GM12891 (cell line): ENCODE measurements around the gene TTC7B. TPM values are rescaled to one million over a fixed set of nuclear protein-coding genes. Genes with fewer than 3 reads are reported as not detected.
"Not testable (repeated sequence)": the region's sequence is repeated elsewhere in the genome, so short reads cannot be mapped to it uniquely, and the experiment has no call there.

Source experiments
- DNase-seq: peaks from one replicate; pipeline ENCODE4 v3.0.0; 2011; ENCODE audit warnings: low spot score; ENCODE audit not compliant: insufficient read length
- FAIRE-seq: peaks from 2 replicates; lab custom pipeline; 2011; peaks lifted over from hg19 to GRCh38; lab: Jason Lieb, UNC
- PAX5 ChIP-seq: IDR thresholded peaks from 2 replicates; pipeline ENCODE4 v1.6.1; 2011; ENCODE audit warnings: low read length, moderate library complexity, mild to moderate bottlenecking; ENCODE audit not compliant: insufficient read depth, severe bottlenecking
- POLR2A ChIP-seq: IDR thresholded peaks from 2 replicates; pipeline ENCODE4 v1.6.1; 2011; ENCODE audit warnings: low read depth, low read length, control low read depth
- POLR2AphosphoS5 ChIP-seq: IDR thresholded peaks from 2 replicates; pipeline ENCODE4 v1.6.1; 2011; ENCODE audit warnings: low read depth, low read length, control low read depth
- POU2F2 ChIP-seq: IDR thresholded peaks from 2 replicates; pipeline ENCODE4 v1.6.1; 2011; ENCODE audit warnings: low read depth, mild to moderate bottlenecking, control low read depth, low read length, moderate library complexity
- SPI1 ChIP-seq: IDR thresholded peaks from 2 replicates; pipeline ENCODE4 v1.6.1; 2011; ENCODE audit warnings: low read depth, low read length, control low read depth
- TAF1 ChIP-seq: IDR thresholded peaks from 2 replicates; pipeline ENCODE4 v1.6.1; 2011; ENCODE audit warnings: low read depth, low read length, control low read depth
- polyA plus RNA-seq: library from polyadenylated mRNA; unstranded; fragments of >200 nt; gene quantifications from one replicate; pipeline ENCODE4 v1.2.1, GENCODE V29; 2012; ENCODE audit warnings: low read depth, missing spikeins, inconsistent platforms; ENCODE audit not compliant: missing spikeins

The TTC7B gene
- polyA plus RNA-seq: not detected

GRCh38 chr14:90815822-90816662, at the start of gene TTC7B:
Gene TTC7B, minus strand, starts transcription at chr14:90816430. Its CDS starts 135 bp downstream, at chr14:90816295.
- DNase-seq (peak; percentile 80), FAIRE-seq (no peak)
- no peak for TF ChIP-seq PAX5
- TF ChIP-seq SPI1: no peak
- TF ChIP-seq POU2F2: no peak
- TF ChIP-seq POLR2AphosphoS5: no peak
- no peak for TF ChIP-seq POLR2A
- TF ChIP-seq TAF1: no peak

- peak; percentile 60 for FAIRE-seq
Measured at GRCh38 chr14:90864741-90865140, 48.5 kb upstream of the TTC7B start.

GRCh38 chr14:90858511-90858910, 42.3 kb upstream of the TTC7B start:
- TF ChIP-seq POLR2A (no peak), POU2F2 (no peak), SPI1 (no peak), TAF1 (no peak)
- FAIRE-seq (no peak), DNase-seq (no peak)

More at GRCh38 chr14:90864741-90865140, 48.5 kb upstream of the TTC7B start:
- TF ChIP-seq TAF1 (no peak), PAX5 (no peak), POU2F2 (no peak), POLR2A (no peak), SPI1 (no peak), POLR2AphosphoS5 (no peak)
- DNase-seq: no peak

- no peak for FAIRE-seq
- no peak for DNase-seq
- TF ChIP-seq PAX5 (no peak), TAF1 (no peak), POU2F2 (no peak), POLR2AphosphoS5 (no peak), SPI1 (no peak), POLR2A (no peak)
Measured at GRCh38 chr14:90857866-90858265, 41.6 kb upstream of the TTC7B start.

GRCh38 chr14:90856115-90856514, 39.9 kb upstream of the TTC7B start:
- peak; percentile 31; the same call in 1 of the 2 replicates for TF ChIP-seq SPI1
- not testable (repeated sequence) for FAIRE-seq

GRCh38 chr14:90853116-90853515, 36.9 kb upstream of the TTC7B start:
- no peak for FAIRE-seq

More at GRCh38 chr14:90856115-90856514, 39.9 kb upstream of the TTC7B start:
- DNase-seq: not testable (repeated sequence)

GRCh38 chr14:90851327-90852036, 35.3 kb upstream of the TTC7B start:
- TF ChIP-seq TAF1: no peak
- TF ChIP-seq POLR2A: no peak
- TF ChIP-seq POU2F2: no peak
- TF ChIP-seq POLR2AphosphoS5: no peak
- TF ChIP-seq SPI1: no peak
- no peak for TF ChIP-seq PAX5
- FAIRE-seq (no peak), DNase-seq (no peak)

More at GRCh38 chr14:90853116-90853515, 36.9 kb upstream of the TTC7B start:
- DNase-seq: no peak
- TF ChIP-seq PAX5 (no peak), SPI1 (no peak), POU2F2 (no peak), TAF1 (no peak), POLR2A (no peak), POLR2AphosphoS5 (no peak)

GRCh38 chr14:90850487-90850886, 34.3 kb upstream of the TTC7B start:
- TF ChIP-seq POLR2A (no peak), PAX5 (no peak), SPI1 (no peak), TAF1 (no peak), POLR2AphosphoS5 (no peak), POU2F2 (no peak)
- no peak for FAIRE-seq
- DNase-seq: no peak

- FAIRE-seq (no peak), DNase-seq (no peak)
- TF ChIP-seq PAX5 (no peak), SPI1 (no peak), POLR2AphosphoS5 (no peak), POLR2A (no peak), POU2F2 (no peak), TAF1 (no peak)
Measured at GRCh38 chr14:90849787-90850444, 33.7 kb upstream of the TTC7B start.
